GM12864 (cell line): ENCODE data around the gene C22orf23.
A peak's percentile ranks its signal among the peaks of the same experiment; 100 is the strongest.
"Not testable (repeated sequence)": the region's sequence is repeated elsewhere in the genome, so short reads cannot be mapped to it uniquely, and the experiment has no call there.

Experiments
- DNase-seq: peaks from one replicate; pipeline ENCODE4 v3.0.0-alpha.2; 2011; ENCODE audit warnings: low read depth
- H3K4me3 ChIP-seq: 2 replicates; pipeline ENCODE4 v1.5.1; 2011; ENCODE audit warnings: mild to moderate bottlenecking, low read depth, low read length, control low read depth
- TF ChIP-seq, protein P1 (sequence below): IDR thresholded peaks from 2 replicates; pipeline ENCODE4 v1.5.1; 2011; ENCODE audit warnings: low read depth, mild to moderate bottlenecking, moderate library complexity, low read length, control low read depth, inconsistent platforms; ENCODE audit errors: missing control alignments

C22orf23 gene

DNA sequence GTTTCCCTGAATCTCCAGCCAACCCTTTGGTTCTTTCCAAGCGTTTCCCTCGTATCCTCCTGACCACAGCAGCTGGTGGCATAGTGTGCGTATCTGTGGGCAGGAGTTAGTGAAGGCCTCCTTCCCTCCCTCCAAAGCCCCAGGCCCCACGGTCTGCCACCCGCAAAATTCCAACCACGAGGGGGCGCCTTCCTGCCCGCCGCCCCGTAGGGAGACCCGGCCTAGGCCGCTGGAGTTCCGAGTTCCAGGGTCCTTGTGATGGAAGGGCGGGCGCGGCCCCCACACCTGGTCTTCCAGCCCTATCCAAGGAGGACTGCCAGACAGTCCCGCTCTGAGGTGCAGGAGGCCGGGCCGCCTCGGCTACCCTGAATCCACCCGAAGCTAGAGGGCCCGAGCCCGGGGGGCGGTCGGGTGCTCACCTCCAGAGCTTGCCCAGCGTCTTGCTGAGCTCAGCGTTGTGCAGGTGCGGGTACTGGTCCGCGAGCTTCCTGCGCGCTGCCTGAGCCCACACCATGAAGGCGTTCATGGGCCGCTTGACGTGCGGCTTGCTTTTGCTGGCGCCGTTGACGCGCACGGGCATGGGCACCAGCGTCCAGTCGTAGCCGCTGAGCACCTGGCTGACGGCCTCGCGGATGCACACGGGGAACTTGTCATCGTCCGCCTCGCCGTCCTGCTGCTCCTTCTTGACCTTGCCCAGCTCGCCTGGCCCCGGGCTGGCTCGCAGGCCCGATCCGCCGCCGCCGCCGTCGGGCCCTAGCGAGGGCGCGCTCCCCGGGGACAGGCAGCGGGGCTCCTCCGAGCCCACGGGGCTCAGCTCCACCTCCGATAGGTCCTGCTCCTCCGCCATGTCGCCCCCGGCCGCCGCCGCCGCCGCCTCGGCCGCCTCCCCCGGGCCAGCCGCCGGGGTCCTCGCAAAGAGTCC lies 29.8 kb upstream of the C22orf23 start:
- no peak overlapping the region for H3K4me3 ChIP-seq
- TF ChIP-seq, protein P1, sequence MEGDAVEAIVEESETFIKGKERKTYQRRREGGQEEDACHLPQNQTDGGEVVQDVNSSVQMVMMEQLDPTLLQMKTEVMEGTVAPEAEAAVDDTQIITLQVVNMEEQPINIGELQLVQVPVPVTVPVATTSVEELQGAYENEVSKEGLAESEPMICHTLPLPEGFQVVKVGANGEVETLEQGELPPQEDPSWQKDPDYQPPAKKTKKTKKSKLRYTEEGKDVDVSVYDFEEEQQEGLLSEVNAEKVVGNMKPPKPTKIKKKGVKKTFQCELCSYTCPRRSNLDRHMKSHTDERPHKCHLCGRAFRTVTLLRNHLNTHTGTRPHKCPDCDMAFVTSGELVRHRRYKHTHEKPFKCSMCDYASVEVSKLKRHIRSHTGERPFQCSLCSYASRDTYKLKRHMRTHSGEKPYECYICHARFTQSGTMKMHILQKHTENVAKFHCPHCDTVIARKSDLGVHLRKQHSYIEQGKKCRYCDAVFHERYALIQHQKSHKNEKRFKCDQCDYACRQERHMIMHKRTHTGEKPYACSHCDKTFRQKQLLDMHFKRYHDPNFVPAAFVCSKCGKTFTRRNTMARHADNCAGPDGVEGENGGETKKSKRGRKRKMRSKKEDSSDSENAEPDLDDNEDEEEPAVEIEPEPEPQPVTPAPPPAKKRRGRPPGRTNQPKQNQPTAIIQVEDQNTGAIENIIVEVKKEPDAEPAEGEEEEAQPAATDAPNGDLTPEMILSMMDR, result peak; percentile 25
- no peak for DNase-seq

GRCh38 chr22:37982151-37982785 lies 28.9 kb upstream of the C22orf23 start:
- TF ChIP-seq, protein P1, result no peak
- H3K4me3 ChIP-seq, result no peak overlapping the region
- DNase-seq, result no peak

- DNase-seq, result no peak
- H3K4me3 ChIP-seq, result no peak overlapping the region
- TF ChIP-seq, protein P1, result no peak
Observed at GRCh38 chr22:37981282-37982011, 28.0 kb upstream of the C22orf23 start.

DNA sequence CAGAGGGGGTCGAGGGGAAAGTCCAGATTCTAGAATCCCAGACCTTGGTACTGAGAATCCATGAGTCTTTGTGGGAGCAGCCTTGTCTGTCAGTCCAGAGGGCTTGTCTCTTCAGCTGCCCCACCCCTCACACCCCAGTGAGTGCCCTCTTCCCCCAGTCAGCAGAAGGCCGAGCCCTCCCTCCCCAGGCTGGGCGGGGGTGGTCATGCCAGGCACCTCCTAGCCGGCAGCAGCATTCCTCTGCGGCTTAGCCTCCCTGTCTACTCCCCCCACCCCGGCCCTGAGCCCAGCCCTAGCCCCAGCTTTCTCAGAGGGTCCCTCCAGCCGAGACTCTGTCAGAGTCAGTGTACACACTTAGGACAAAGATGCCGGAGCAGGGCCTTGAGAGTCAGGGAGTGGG lies 26.4 kb upstream of the C22orf23 start:
- no peak overlapping the region for H3K4me3 ChIP-seq
- no peak for DNase-seq
- TF ChIP-seq, protein P1, result no peak

DNA sequence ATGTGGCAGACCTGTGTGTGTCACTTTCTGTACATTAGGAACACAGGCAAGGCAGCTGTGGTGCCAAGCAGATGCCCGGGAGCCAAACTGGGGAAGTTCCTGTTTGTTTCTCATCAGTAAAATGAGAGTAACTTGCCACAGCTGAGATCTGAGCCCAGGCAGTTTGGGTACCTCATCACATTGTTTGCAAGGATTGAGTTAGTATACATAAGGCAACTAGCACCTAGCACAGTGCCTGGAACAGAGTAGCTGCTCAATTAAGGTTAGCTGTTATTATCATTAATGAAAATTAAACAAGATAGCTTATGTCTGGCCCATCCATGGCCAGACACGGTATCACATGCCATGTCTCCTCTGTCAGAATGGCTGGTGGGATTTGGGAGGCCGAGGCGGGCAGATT lies 23.1 kb upstream of the C22orf23 start:
- TF ChIP-seq, protein P1, result no peak
- no peak overlapping the region for H3K4me3 ChIP-seq
- DNase-seq, result no peak

DNA sequence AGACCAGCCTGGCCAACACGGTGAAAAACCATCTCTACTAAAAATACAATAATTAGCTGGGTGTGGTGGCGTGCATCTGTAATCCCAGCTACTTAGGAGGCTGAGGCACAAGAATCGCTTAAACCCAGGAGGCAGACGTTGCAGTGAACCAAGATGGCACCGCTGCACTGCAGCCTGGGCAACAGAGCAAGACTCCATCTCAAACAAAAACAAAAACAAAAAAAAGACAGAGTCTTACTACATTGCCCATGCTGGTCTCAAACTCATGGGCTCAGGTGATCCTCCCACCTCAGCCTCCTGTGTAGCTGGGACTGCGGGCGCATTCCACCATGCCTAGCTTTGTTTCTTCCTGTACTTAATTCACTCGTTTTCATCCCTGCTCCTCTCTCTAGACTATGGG lies 22.6 kb upstream of the C22orf23 start:
- not testable (repeated sequence) for DNase-seq, H3K4me3 ChIP-seq

- TF ChIP-seq, protein P1, result no peak
- no peak overlapping the region for H3K4me3 ChIP-seq
- no peak for DNase-seq
Observed at GRCh38 chr22:37975153-37975552, 21.8 kb upstream of the C22orf23 start.
